Measurements from ENCODE around the gene PFN4.

PFN4 gene

GRCh38 chr2:24077879-24078278, 45.3 kb downstream of the PFN4 start:
- no peak for DNase-seq (ENCODE audit: low read depth, low spot score)

GRCh38 chr2:24077535-24077877, 45.6 kb downstream of the PFN4 start:
- no peak for DNase-seq (ENCODE audit: low read depth, low spot score)

- no peak for DNase-seq (ENCODE audit: low read depth, low spot score)
These were observed 46.1 kb downstream of the PFN4 start for GRCh38 chr2:24076849-24077534.

- peak; percentile 99 for DNase-seq (ENCODE audit: low read depth, low spot score)
These were observed 47.0 kb downstream of the PFN4 start, which contains the start of gene SF3B6 for GRCh38 chr2:24075915-24076848. TSS of gene SF3B6 (minus strand) at chr2:24076326. CDS start at chr2:24076229, 97 bp downstream.

- no peak for DNase-seq (ENCODE audit: low read depth, low spot score)
These were observed 47.9 kb downstream of the PFN4 start for GRCh38 chr2:24075259-24075658.

GRCh38 chr2:24073816-24074215, 49.3 kb downstream of the PFN4 start:
- DNase-seq (ENCODE audit: low read depth, low spot score) = no peak

GRCh38 chr2:24072259-24072658, 50.9 kb downstream of the PFN4 start:
- DNase-seq (ENCODE audit: low read depth, low spot score) = no peak

- no peak for DNase-seq (ENCODE audit: low read depth, low spot score)
These were observed 57.8 kb downstream of the PFN4 start for GRCh38 chr2:24065341-24065740.
